GM13976 (cell line): ENCODE measurements around the gene SRPK3.

Source experiments
- DNase-seq: peaks from one replicate; pipeline ENCODE4 v3.0.0; 2012; ENCODE audit warnings: low spot score
- CTCF ChIP-seq: IDR thresholded peaks from 2 replicates; pipeline ENCODE4 v1.5.1; 2012; ENCODE audit warnings: borderline replicate concordance, mild to moderate bottlenecking; ENCODE audit not compliant: insufficient read depth; ENCODE audit errors: extremely low read depth, missing control alignments, control extremely low read depth
- in situ Hi-C: fragments of 300-500 bp; cut with MboI; formaldehyde crosslinking; loops from one replicate; pipeline ENCODE4 v1.12.0; 2022; ENCODE audit warnings: low sequenced_read_pairs, mixed read lengths, inconsistent platforms; ENCODE audit not compliant: unreplicated experiment

SRPK3 gene

DNA sequence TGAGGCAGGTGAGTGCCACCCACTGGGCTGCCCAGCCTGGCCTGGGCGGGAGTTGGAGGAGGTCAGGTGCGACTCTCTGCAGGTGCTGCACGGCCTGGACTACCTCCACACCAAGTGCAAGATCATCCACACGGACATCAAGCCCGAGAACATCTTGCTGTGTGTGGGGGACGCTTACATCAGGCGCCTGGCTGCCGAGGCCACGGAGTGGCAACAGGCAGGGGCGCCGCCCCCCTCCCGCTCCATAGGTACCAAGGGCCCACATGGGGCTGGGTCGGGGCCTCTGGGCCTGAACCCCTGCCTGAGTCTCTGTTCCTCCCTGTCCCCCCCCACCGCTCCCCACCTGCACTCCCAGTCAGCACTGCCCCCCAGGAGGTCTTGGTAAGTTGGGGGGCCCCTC, 2.0 kb downstream of the SRPK3 start:
- no peak for DNase-seq
- TF ChIP-seq CTCF = no peak
- in situ Hi-C loops = no loop called here

DNA sequence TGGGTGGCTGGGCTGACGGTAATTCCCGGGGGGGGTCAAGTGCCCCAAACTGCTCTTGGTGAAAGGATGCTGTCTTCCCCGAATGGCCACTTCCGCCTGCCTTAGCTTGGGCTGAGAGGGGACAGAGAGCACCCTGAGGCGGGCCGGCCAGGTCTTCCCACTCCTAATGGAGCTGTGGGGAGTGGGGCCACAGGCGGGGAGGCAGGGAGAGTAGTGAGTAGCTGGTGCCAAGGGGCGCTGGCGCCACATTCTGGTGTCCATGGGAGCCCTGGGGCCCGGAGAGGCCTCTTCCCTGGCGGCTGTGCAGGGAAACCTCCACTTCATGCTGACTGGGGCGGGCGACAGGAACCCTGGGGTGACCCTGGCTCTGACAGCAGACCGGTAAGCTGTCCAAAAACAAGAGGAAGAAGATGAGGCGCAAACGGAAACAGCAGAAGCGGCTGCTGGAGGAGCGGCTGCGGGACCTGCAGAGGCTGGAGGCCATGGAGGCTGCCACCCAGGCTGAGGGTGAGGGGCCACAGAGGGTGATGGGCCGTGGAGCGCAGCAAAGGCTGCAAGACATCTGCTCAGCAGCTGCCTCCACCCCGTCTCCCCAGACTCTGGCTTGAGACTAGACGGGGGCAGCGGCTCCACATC, 2.7 kb downstream of the SRPK3 start:
- in situ Hi-C loops = no loop called here
- TF ChIP-seq CTCF = no peak
- DNase-seq = no peak

GRCh38 chrX:153784325-153784967, 3.6 kb downstream of the SRPK3 start:
- in situ Hi-C loops = no loop called here
- TF ChIP-seq CTCF = no peak

DNA sequence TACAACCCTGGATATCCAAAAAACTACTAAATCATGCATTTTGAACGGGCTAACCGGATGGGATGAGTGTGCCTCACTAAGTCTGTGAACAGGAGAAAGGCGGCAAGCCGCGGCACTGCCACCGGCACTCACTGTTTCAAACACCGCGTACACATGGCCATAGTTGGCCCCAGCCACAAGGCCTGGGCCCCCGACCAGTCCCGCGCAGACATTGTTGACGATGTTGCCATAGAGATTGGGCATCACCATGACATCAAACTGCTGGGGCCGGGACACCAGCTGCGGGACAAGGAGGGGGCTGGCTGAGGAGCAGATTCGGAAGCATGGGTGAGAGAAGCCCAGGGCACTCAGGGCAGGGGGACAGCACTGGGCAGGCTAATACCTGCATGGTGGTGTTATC, 5.8 kb downstream of the SRPK3 start:
- no peak for TF ChIP-seq CTCF
- DNase-seq = no peak
- in situ Hi-C loops = no loop called here

More at GRCh38 chrX:153784325-153784967, 3.6 kb downstream of the SRPK3 start:
- no peak for DNase-seq

DNA sequence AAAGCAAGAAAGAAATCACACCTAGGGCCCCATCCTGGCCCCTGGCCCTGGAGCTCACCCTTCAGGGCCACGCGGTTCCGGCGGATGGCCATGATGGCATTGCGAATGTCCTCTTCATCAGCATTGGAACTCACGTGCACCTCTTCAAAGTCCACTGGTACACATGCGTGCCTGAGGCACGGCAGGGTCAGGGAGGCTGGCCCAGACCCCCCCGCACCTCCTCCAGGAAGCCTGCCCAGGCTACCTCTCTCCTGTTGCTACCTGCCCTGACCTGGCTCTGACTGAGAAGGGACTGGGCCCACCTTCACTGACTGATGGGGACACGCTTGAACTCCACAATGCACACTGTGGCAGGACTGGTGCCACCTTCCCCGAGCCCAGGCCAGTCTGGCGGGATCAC, 8.8 kb downstream of the SRPK3 start:
- TF ChIP-seq CTCF = no peak
- no peak for DNase-seq
- in situ Hi-C loops = no loop called here

GRCh38 chrX:153791104-153791852, 10.4 kb downstream of the SRPK3 start:
- no peak for DNase-seq
- no peak for TF ChIP-seq CTCF
- in situ Hi-C loops = no loop called here
